Naive thymus-derived CD4-positive, alpha-beta T cell (primary cell): ENCODE results near the gene KRT71. TPM values are rescaled to one million over a fixed set of nuclear protein-coding genes. Genes with fewer than 3 reads are reported as not detected.

Experiments
- ATAC-seq: fragments of 150-1000 bp; cut with Tn5 transposase; 2 replicates; pipeline ENCODE4 v1.10.0; 2021; ENCODE audit warnings: mild to moderate bottlenecking, moderate library complexity
- CTCF ChIA-PET: fragments of 350-600 bp; sonication (Branson Sonifier 250); formaldehyde crosslinking; loops from one replicate; lab custom pipeline; 2021; ENCODE audit warnings: antibody characterized with exemption; lab: Charles Lee
- POLR2A ChIA-PET: fragments of 350-600 bp; sonication (Branson Sonifier 250); formaldehyde crosslinking; loops from one replicate; lab custom pipeline; 2021; ENCODE audit warnings: antibody characterized with exemption, inconsistent platforms; lab: Charles Lee
- DNase-seq, 9 donors: peaks; one replicate each; pipeline versions ENCODE4 v3.0.0 to v3.0.0-alpha.2; 2020 to 2022; ENCODE audit warnings: mixed read lengths in 1 of 9
- H3K27ac ChIP-seq: one replicate; pipeline ENCODE4 v1.7.0; 2013; ENCODE audit warnings: mild to moderate bottlenecking, low read depth, low read length, moderate library complexity
- H3K27me3 ChIP-seq, 2 donors: one replicate each; pipeline ENCODE4 v1.7.0; 2013; ENCODE audit warnings: low read length in 2 of 2, mild to moderate bottlenecking in 2 of 2, moderate library complexity in 2 of 2; ENCODE audit not compliant: control insufficient read depth in 2 of 2, insufficient read depth in 2 of 2
- H3K36me3 ChIP-seq, 3 experiments: 1 replicate in 2 of 3; 2 replicates in 1 of 3; pipeline ENCODE4 v1.7.0; 2013; ENCODE audit warnings: low read length in 3 of 3, mild to moderate bottlenecking in 3 of 3, moderate library complexity in 1 of 3; ENCODE audit not compliant: insufficient read depth in 3 of 3, control insufficient read depth in 2 of 3
- H3K4me1 ChIP-seq, 2 donors: one replicate each; pipeline ENCODE4 v1.7.0; 2013; ENCODE audit warnings: low read length in 2 of 2, mild to moderate bottlenecking in 2 of 2, moderate library complexity in 1 of 2; ENCODE audit not compliant: control insufficient read depth in 2 of 2, insufficient read depth in 2 of 2
- H3K4me3 ChIP-seq: 2 replicates; pipeline ENCODE4 v1.7.0; 2013; ENCODE audit warnings: mild to moderate bottlenecking, low read length
- H3K9me3 ChIP-seq, 3 experiments: 1 replicate in 2 of 3; 2 replicates in 1 of 3; pipeline ENCODE4 v1.7.0; 2013; ENCODE audit warnings: low read length in 3 of 3; ENCODE audit not compliant: control insufficient read depth in 2 of 3
- H3K27ac Mint-ChIP-seq, 9 donors: one replicate each; pipeline ENCODE4 v1.8.0; 2020 to 2022; ENCODE audit warnings: mixed read lengths in 9 of 9, mild to moderate bottlenecking in 8 of 9, moderate library complexity in 5 of 9, inconsistent platforms in 2 of 9
- H3K27me3 Mint-ChIP-seq, 5 donors: one replicate each; pipeline ENCODE4 v1.8.0; 2021 to 2022; ENCODE audit warnings: mixed read lengths in 5 of 5, mild to moderate bottlenecking in 1 of 5
- H3K36me3 Mint-ChIP-seq, 5 donors: one replicate each; pipeline ENCODE4 v1.8.0; 2020 to 2022; ENCODE audit warnings: mixed read lengths in 5 of 5, mild to moderate bottlenecking in 3 of 5, inconsistent platforms in 1 of 5
- H3K4me1 Mint-ChIP-seq, 7 donors: one replicate each; pipeline ENCODE4 v1.8.0; 2020 to 2022; ENCODE audit warnings: mixed read lengths in 7 of 7, mild to moderate bottlenecking in 3 of 7, inconsistent platforms in 1 of 7
- H3K4me3 Mint-ChIP-seq, 10 donors: one replicate each; pipeline ENCODE4 v1.8.0; 2020 to 2022; ENCODE audit warnings: mild to moderate bottlenecking in 10 of 10, mixed read lengths in 10 of 10, moderate library complexity in 6 of 10, inconsistent platforms in 2 of 10
- H3K9me3 Mint-ChIP-seq, 11 donors: one replicate each; pipeline ENCODE4 v1.8.0; 2020 to 2022; ENCODE audit warnings: mixed read lengths in 11 of 11, mild to moderate bottlenecking in 4 of 11, inconsistent platforms in 1 of 11, moderate library complexity in 1 of 11
- intact Hi-C, 2 donors: fragments of 100-400 bp; cut with micrococcal nuclease; formaldehyde crosslinking; loops; one replicate each; pipeline ENCODE4 v1.15.1; 2023
- polyA plus RNA-seq, 2 donors: library from polyadenylated mRNA; unstranded; fragments of 300-500 nt; fragmentation: Illumina TruSeq; gene quantifications; one replicate each; pipeline ENCODE4 v1.2.3, GENCODE V29; 2021
- total RNA-seq, 6 experiments: library from RNA in 5 of 6; stranded (reverse) in 5 of 6; gene quantifications; 1 replicate in 5 of 6; 2 replicates in 1 of 6; pipeline ENCODE4 v1.2.3 and lab custom pipeline; 2021 to 2026

The KRT71 gene
- total and polyA plus RNA-seq, 7 experiments from 2014 or later, result not detected

- POLR2A ChIA-PET, result no interaction called here
- Histone ChIP-seq H3K4me3 (no peak overlapping the region), H3K4me1 (no peaks in the 10 kb centered on the region), H3K27ac (no peak overlapping the region), H3K9me3 (no peaks in the 10 kb centered on the region), H3K36me3 (no peaks in the 10 kb centered on the region), H3K27me3 (no peaks in the 10 kb centered on the region)
- DNase-seq, result no peak
- no peaks in the 10 kb centered on the region for H3K36me3 Mint-ChIP-seq
- CTCF ChIA-PET, result no interaction called here
- H3K27ac Mint-ChIP-seq, result no peak overlapping the region
- peaks cover 0 to 2% (median 0%) of the 10 kb centered on the region in 11 donors for H3K9me3 Mint-ChIP-seq
- intact Hi-C loops, result no loop called here
- peaks cover 0 to 7% (median 0%) of the 10 kb centered on the region in 7 donors for H3K4me1 Mint-ChIP-seq
- H3K27me3 Mint-ChIP-seq, result peaks cover 0 to 3% (median 0%) of the 10 kb centered on the region in 5 donors
- H3K4me3 Mint-ChIP-seq, result no peak overlapping the region
- ATAC-seq, result no peak
These were observed 19.1 kb downstream of the KRT71 start for GRCh38 chr12:52533686-52534470.

GRCh38 chr12:52532636-52533035 lies 20.3 kb downstream of the KRT71 start:
- Histone ChIP-seq H3K4me1 (no peaks in the 10 kb centered on the region), H3K27ac (no peak overlapping the region), H3K36me3 (no peaks in the 10 kb centered on the region), H3K9me3 (no peaks in the 10 kb centered on the region), H3K27me3 (no peaks in the 10 kb centered on the region), H3K4me3 (no peak overlapping the region)
- Mint-ChIP-seq H3K9me3 (peaks cover 0 to 2% (median 0%) of the 10 kb centered on the region in 11 donors), H3K4me1 (peaks cover 0 to 7% (median 0%) of the 10 kb centered on the region in 7 donors), H3K4me3 (no peak overlapping the region), H3K27ac (no peak overlapping the region), H3K36me3 (no peaks in the 10 kb centered on the region), H3K27me3 (peaks cover 0 to 2% (median 0%) of the 10 kb centered on the region in 5 donors)
- ATAC-seq (no peak), DNase-seq (no peak)
- ChIA-PET POLR2A (no interaction called here), CTCF (no interaction called here)
- intact Hi-C loops, result no loop called here

GRCh38 chr12:52531566-52532300 lies 21.2 kb downstream of the KRT71 start:
- Histone ChIP-seq H3K27ac (no peak overlapping the region), H3K9me3 (no peaks in the 10 kb centered on the region), H3K36me3 (no peaks in the 10 kb centered on the region), H3K27me3 (no peaks in the 10 kb centered on the region), H3K4me3 (no peak overlapping the region), H3K4me1 (peaks cover 0 to 6% of the 10 kb centered on the region in 2 donors)
- no peak overlapping the region for H3K4me3 Mint-ChIP-seq
- H3K4me1 Mint-ChIP-seq, result peaks cover 0 to 11% (median 0%) of the 10 kb centered on the region in 7 donors
- CTCF ChIA-PET, result no interaction called here
- DNase-seq (no peak), ATAC-seq (peak; percentile 68)
- POLR2A ChIA-PET, result interaction anchor here (0.5 kb wide), 1 partner anchor 337 kb away, joined by 5 read pairs; no protein-coding TSS in a partner anchor
- no peak overlapping the region for H3K27ac Mint-ChIP-seq
- H3K36me3 Mint-ChIP-seq, result no peaks in the 10 kb centered on the region
- intact Hi-C loops, result no loop called here
- H3K27me3 Mint-ChIP-seq, result no peaks in the 10 kb centered on the region
- H3K9me3 Mint-ChIP-seq, result peaks cover 0 to 2% (median 0%) of the 10 kb centered on the region in 11 donors

GRCh38 chr12:52530905-52531304 lies 22.0 kb downstream of the KRT71 start:
- no peak overlapping the region for H3K4me3 Mint-ChIP-seq
- peaks cover 0 to 2% (median 0%) of the 10 kb centered on the region in 11 donors for H3K9me3 Mint-ChIP-seq
- H3K36me3 Mint-ChIP-seq, result no peaks in the 10 kb centered on the region
- ATAC-seq (no peak), DNase-seq (no peak)
- CTCF ChIA-PET, result no interaction called here
- H3K36me3 ChIP-seq, result no peaks in the 10 kb centered on the region
- H3K27ac ChIP-seq, result no peak overlapping the region
- H3K4me1 ChIP-seq, result peaks cover 0 to 14% of the 10 kb centered on the region in 2 donors
- intact Hi-C loops, result no loop called here
- no peak overlapping the region for H3K4me3 ChIP-seq
- no peak overlapping the region for H3K27ac Mint-ChIP-seq
- no peaks in the 10 kb centered on the region for H3K27me3 ChIP-seq
- no peaks in the 10 kb centered on the region for H3K9me3 ChIP-seq
- H3K4me1 Mint-ChIP-seq, result peaks cover 0 to 13% (median 0%) of the 10 kb centered on the region in 7 donors
- no peaks in the 10 kb centered on the region for H3K27me3 Mint-ChIP-seq
- POLR2A ChIA-PET, result interaction anchor here (0.5 kb wide), 1 partner anchor 338 kb away, joined by 5 read pairs; no protein-coding TSS in a partner anchor

- Mint-ChIP-seq H3K36me3 (no peaks in the 10 kb centered on the region), H3K27me3 (no peaks in the 10 kb centered on the region), H3K9me3 (peaks cover 0 to 2% (median 0%) of the 10 kb centered on the region in 11 donors), H3K27ac (no peak overlapping the region), H3K4me3 (no peak overlapping the region), H3K4me1 (peaks cover 0 to 13% (median 0%) of the 10 kb centered on the region in 7 donors)
- intact Hi-C loops, result no loop called here
- peaks cover 0 to 16% of the 10 kb centered on the region in 2 donors for H3K4me1 ChIP-seq
- H3K27me3 ChIP-seq, result no peaks in the 10 kb centered on the region
- H3K36me3 ChIP-seq, result no peaks in the 10 kb centered on the region
- no peak overlapping the region for H3K27ac ChIP-seq
- no peak for ATAC-seq
- DNase-seq, result no peak
- POLR2A ChIA-PET, result no interaction called here
- no peaks in the 10 kb centered on the region for H3K9me3 ChIP-seq
- no peak overlapping the region for H3K4me3 ChIP-seq
- CTCF ChIA-PET, result no interaction called here
These were observed 22.6 kb downstream of the KRT71 start for GRCh38 chr12:52530366-52530765.

GRCh38 chr12:52529846-52530245 lies 23.1 kb downstream of the KRT71 start:
- no peak for DNase-seq
- Mint-ChIP-seq H3K36me3 (no peaks in the 10 kb centered on the region), H3K4me3 (no peak overlapping the region), H3K4me1 (peaks cover 0 to 11% (median 0%) of the 10 kb centered on the region in 7 donors), H3K27me3 (no peaks in the 10 kb centered on the region), H3K9me3 (peaks cover 0 to 2% (median 0%) of the 10 kb centered on the region in 11 donors), H3K27ac (no peak overlapping the region)
- no peaks in the 10 kb centered on the region for H3K36me3 ChIP-seq
- no peak overlapping the region for H3K27ac ChIP-seq
- peaks cover 0 to 16% of the 10 kb centered on the region in 2 donors for H3K4me1 ChIP-seq
- H3K27me3 ChIP-seq, result no peaks in the 10 kb centered on the region
- POLR2A ChIA-PET, result no interaction called here
- no peak overlapping the region for H3K4me3 ChIP-seq
- no peaks in the 10 kb centered on the region for H3K9me3 ChIP-seq
- CTCF ChIA-PET, result no interaction called here
- intact Hi-C loops, result no loop called here
- ATAC-seq, result no peak
